ENCODE data around the gene SAMD10. TPM values are rescaled to one million over a fixed set of nuclear protein-coding genes. Genes with fewer than 3 reads are reported as not detected.
"Not testable (repeated sequence)": the region's sequence is repeated elsewhere in the genome, so short reads cannot be mapped to it uniquely, and the experiment has no call there.

SAMD10 gene
- total and polyA plus RNA-seq, 2 experiments from 2014 or later: 1.6 to 11.0 TPM

DNA sequence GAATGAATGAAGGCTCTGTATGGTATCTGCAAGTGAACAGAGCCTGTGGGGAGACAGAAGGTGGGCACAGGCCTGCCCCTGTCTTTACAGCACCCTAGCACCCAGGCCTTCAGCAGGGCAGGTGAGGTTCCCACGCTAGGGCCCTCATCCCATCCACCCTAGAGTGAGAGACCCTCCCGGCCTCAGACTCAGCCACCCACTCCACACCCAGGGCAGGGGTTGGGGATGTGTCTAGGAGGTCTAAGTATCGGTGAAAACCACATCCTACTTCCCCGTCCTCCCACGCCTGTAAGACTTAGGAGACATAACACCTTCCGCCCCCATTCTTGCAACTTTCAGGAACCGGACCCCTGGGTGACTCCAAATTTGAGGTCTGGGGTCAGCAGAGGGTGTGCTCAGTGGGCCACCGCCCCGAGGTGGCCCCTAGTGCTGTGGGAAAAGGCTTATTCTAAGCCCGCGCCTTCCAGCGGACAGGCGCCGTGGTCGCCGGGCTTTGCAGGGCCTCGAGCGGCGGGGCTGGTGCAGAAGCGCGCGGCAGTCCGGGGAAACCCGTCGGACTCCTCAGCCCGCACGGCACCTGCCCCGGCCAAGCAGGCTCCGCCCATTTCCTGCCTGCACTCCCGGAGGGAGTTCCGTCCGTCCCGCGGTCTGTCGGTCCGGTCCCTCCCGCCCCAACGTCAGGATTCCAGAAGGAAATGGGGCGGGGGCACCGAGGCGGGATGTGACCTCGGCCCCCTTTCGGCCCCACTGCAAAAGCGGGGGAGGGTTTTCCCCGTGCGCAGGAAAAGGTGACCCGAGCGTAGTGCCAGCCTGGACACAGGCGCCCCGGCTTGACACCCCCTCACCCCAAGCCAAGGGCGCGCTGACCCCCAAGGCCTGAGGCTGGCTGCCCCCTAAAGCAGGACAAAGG, 868 bp downstream of the SAMD10 start:
- H3K4me1 ChIP-seq (ENCODE audit: insufficient read depth): peaks cover 31% of the 10 kb centered on the region
- DNase-seq (ENCODE audit: low spot score): peak; percentile 90
- H3K27me3 ChIP-seq: no peaks in the 10 kb centered on the region
- no peaks in the 10 kb centered on the region for H3K9me3 ChIP-seq (ENCODE audit: low read depth)
- peak overlapping the region; percentile 85 for H3K4me3 ChIP-seq
- no peaks in the 10 kb centered on the region for H3K9me2 ChIP-seq (replicated peaks; ENCODE audit: insufficient read depth)
- peak overlapping the region; percentile 73 for H2AFZ ChIP-seq
- H4K20me1 ChIP-seq (ENCODE audit: insufficient read depth, poor library complexity, severe bottlenecking): peaks cover 6% of the 10 kb centered on the region
- peak overlapping the region; percentile 75 for H3K27ac ChIP-seq
- peaks cover 22% of the 10 kb centered on the region for H3K79me2 ChIP-seq
- no peaks in the 10 kb centered on the region for H3K36me3 ChIP-seq (replicated peaks; ENCODE audit: insufficient read depth, low read depth)
- H3K4me2 ChIP-seq: peak overlapping the region; percentile 97
- 13% methylated on average over 42 of the region's 52 CpGs for WGBS (ENCODE audit: low lambda C conversion rate, missing lambda C conversion rate)
- TF ChIP-seq EZH2 (IDR thresholded peaks at IDR 0.05; ENCODE audit: borderline replicate concordance) (no peak), EZH2phosphoT487 (IDR thresholded peaks at IDR 0.05; ENCODE audit: low read depth, severe bottlenecking, unreplicated experiment) (no peak)
- TF ChIP-seq, protein P1, sequence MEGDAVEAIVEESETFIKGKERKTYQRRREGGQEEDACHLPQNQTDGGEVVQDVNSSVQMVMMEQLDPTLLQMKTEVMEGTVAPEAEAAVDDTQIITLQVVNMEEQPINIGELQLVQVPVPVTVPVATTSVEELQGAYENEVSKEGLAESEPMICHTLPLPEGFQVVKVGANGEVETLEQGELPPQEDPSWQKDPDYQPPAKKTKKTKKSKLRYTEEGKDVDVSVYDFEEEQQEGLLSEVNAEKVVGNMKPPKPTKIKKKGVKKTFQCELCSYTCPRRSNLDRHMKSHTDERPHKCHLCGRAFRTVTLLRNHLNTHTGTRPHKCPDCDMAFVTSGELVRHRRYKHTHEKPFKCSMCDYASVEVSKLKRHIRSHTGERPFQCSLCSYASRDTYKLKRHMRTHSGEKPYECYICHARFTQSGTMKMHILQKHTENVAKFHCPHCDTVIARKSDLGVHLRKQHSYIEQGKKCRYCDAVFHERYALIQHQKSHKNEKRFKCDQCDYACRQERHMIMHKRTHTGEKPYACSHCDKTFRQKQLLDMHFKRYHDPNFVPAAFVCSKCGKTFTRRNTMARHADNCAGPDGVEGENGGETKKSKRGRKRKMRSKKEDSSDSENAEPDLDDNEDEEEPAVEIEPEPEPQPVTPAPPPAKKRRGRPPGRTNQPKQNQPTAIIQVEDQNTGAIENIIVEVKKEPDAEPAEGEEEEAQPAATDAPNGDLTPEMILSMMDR (IDR thresholded peaks at IDR 0.05; ENCODE audit: poor library complexity): no peak

DNA sequence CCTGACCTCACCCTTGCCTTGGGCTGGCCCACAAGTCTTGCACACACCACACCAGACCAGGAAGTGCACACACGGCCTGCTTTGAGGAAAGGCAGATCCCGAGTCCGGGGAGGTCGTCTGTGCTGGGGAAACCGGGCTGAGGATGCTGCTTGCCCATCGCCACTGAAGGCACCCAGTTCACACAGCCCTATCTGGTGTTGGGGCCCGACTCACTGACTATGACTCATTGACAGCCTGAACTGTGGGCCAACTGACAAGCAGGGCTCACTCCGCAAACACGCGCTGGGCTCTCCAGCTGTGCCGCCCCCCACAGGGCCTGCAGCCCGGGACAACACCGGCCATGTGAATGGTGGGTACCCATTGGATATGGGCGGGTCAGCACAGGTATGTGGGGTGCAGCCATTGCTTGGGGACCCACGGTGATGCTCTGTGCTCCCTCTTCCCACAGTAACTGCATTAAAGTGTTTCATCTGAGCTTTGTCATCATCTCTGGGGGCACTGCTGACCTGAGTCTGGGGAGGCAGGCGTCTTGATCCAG, 1.6 kb downstream of the SAMD10 start:
- Histone ChIP-seq H3K4me1 (ENCODE audit: insufficient read depth) (peaks cover 31% of the 10 kb centered on the region), H4K20me1 (ENCODE audit: insufficient read depth, poor library complexity, severe bottlenecking) (peaks cover 6% of the 10 kb centered on the region), H3K36me3 (replicated peaks; ENCODE audit: insufficient read depth, low read depth) (no peaks in the 10 kb centered on the region), H3K27me3 (no peaks in the 10 kb centered on the region), H3K27ac (no peak overlapping the region), H3K4me3 (no peak overlapping the region), H2AFZ (no peak overlapping the region), H3K9me2 (replicated peaks; ENCODE audit: insufficient read depth) (no peaks in the 10 kb centered on the region), H3K4me2 (peak overlapping the region; percentile 97), H3K9me3 (ENCODE audit: low read depth) (no peaks in the 10 kb centered on the region), H3K79me2 (peaks cover 17% of the 10 kb centered on the region)
- peak; percentile 71 for DNase-seq (ENCODE audit: low spot score)
- WGBS (ENCODE audit: low lambda C conversion rate, missing lambda C conversion rate): 62% methylated on average over 16 of the region's 16 CpGs
- TF ChIP-seq, protein P1 (IDR thresholded peaks at IDR 0.05; ENCODE audit: poor library complexity): no peak
- no peak for TF ChIP-seq EZH2phosphoT487 (IDR thresholded peaks at IDR 0.05; ENCODE audit: low read depth, severe bottlenecking, unreplicated experiment)

DNA sequence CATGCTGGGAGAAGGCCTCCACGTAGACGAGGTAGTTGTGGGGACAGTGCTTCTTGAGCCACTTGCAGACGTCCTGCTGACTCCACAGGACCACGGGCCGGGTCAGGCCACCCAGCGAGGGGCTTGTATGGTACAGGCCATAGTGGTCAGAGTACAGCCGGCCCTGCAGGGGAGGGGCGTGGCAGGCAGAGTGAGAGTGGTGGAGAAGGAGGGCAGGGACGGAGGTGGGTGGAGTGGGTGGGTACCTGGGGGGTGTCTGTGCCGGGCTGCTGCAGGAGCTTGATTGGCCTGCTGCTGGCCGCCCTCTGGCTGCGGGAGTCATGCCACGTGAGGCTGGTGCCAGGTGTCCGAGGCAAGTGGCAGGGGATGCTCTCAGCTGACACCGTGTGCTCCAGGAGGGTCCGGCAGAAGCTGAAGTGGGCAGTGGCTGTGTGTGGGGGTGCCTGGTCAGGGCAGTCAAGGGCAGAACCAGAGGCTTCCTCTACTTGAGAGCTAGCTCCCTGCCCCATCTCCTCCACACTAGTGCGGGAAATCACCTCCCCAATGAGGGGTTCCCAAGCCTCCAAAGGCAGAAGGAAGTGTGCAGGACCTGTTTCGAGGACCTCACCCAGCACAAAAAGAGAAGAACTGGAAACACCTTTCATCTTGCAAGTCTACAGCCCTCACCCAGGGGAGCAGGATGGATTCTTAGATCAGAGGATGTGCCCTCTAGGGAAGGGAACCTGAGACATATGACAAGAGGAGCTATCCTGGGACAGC, 2.3 kb downstream of the SAMD10 start:
- TF ChIP-seq EZH2phosphoT487 (IDR thresholded peaks at IDR 0.05; ENCODE audit: low read depth, severe bottlenecking, unreplicated experiment) (no peak), EZH2 (IDR thresholded peaks at IDR 0.05; ENCODE audit: borderline replicate concordance) (no peak)
- TF ChIP-seq, protein P1 (IDR thresholded peaks at IDR 0.05; ENCODE audit: poor library complexity): no peak
- no peak for DNase-seq (ENCODE audit: low spot score)
- WGBS (ENCODE audit: low lambda C conversion rate, missing lambda C conversion rate): 86% methylated on average over 15 of the region's 18 CpGs

DNA sequence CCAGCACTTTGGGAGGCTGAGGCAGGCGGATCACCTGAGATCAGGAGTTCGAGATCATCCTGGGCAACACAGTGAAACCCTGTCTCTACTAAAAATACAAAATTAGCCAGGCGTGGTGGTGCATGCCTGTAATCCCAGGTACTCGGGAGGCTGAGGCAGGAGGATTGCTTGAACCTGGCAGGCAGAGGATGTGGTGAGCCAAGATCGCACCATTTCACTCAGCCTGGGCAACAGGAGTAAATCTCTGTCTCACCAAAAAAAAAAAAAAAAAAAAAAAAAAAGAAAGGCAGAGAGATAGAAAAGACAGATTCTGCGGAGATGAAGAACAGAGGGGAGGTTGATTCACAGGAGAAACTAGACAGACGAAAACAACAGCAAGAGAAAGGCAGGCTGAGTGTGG, 2.9 kb downstream of the SAMD10 start:
- whole genome bisulfite sequencing (ENCODE audit: low lambda C conversion rate, missing lambda C conversion rate): 85% methylated on average over 5 of the region's 7 CpGs

More for the DNA sequence above, 2.3 kb downstream of the SAMD10 start:
- H3K27ac ChIP-seq: no peak overlapping the region
- no peaks in the 10 kb centered on the region for H3K36me3 ChIP-seq (replicated peaks; ENCODE audit: insufficient read depth, low read depth)
- H3K4me2 ChIP-seq: no peak overlapping the region
- H3K27me3 ChIP-seq: no peaks in the 10 kb centered on the region
- no peaks in the 10 kb centered on the region for H3K9me2 ChIP-seq (replicated peaks; ENCODE audit: insufficient read depth)
- no peak overlapping the region for H2AFZ ChIP-seq
- H4K20me1 ChIP-seq (ENCODE audit: insufficient read depth, poor library complexity, severe bottlenecking): peaks cover 2% of the 10 kb centered on the region
- peaks cover 10% of the 10 kb centered on the region for H3K79me2 ChIP-seq
- H3K4me1 ChIP-seq (ENCODE audit: insufficient read depth): peaks cover 27% of the 10 kb centered on the region
- no peaks in the 10 kb centered on the region for H3K9me3 ChIP-seq (ENCODE audit: low read depth)
- no peak overlapping the region for H3K4me3 ChIP-seq

More for the DNA sequence above, 2.9 kb downstream of the SAMD10 start:
- H3K4me2 ChIP-seq; H3K9me2 ChIP-seq (replicated peaks; ENCODE audit: insufficient read depth); H3K27ac ChIP-seq; H4K20me1 ChIP-seq (ENCODE audit: insufficient read depth, poor library complexity, severe bottlenecking); DNase-seq (ENCODE audit: low spot score); H3K36me3 ChIP-seq (replicated peaks; ENCODE audit: insufficient read depth, low read depth); H3K4me3 ChIP-seq; H2AFZ ChIP-seq; H3K79me2 ChIP-seq; H3K9me3 ChIP-seq (ENCODE audit: low read depth); H3K27me3 ChIP-seq: not testable (repeated sequence)
- peaks cover 20% of the 10 kb centered on the region for H3K4me1 ChIP-seq (ENCODE audit: insufficient read depth)

All from hepatocyte (in vitro differentiated cells).